Suprapubic skin (tissue), 4 donors: ENCODE results near the gene THSD8. TPM values are rescaled to one million over a fixed set of nuclear protein-coding genes. Genes with fewer than 3 reads are reported as not detected.

Experiments used
- DNase-seq, 2 donors: peaks; one replicate each; pipeline ENCODE4 v3.0.0-alpha.2; 2019; ENCODE audit warnings: low spot score in 2 of 2
- H3K27ac ChIP-seq: fragments of 200-600 bp; sonication (generic); one replicate; pipeline ENCODE4 v1.5.1; 2019
- H3K27me3 ChIP-seq: fragments of 200-600 bp; sonication (generic); one replicate; pipeline ENCODE4 v1.5.1; 2019
- H3K36me3 ChIP-seq: fragments of 200-600 bp; sonication (generic); one replicate; pipeline ENCODE4 v1.5.1; 2019
- H3K4me1 ChIP-seq: fragments of 200-600 bp; sonication (generic); one replicate; pipeline ENCODE4 v1.5.1; 2019
- H3K4me3 ChIP-seq: fragments of 200-600 bp; sonication (generic); one replicate; pipeline ENCODE4 v1.5.1; 2019; ENCODE audit warnings: mild to moderate bottlenecking
- H3K9me3 ChIP-seq: fragments of 200-600 bp; sonication (generic); one replicate; pipeline ENCODE4 v1.5.1; 2019
- EP300 ChIP-seq: sonication (generic); formaldehyde crosslinking; IDR thresholded peaks from one replicate; pipeline ENCODE4 v1.6.1; 2017; ENCODE audit warnings: antibody characterized with exemption
- POLR2A ChIP-seq, 2 donors: fragments of 450-650 bp; IDR thresholded peaks; one replicate each; pipeline ENCODE4 v1.6.1; 2017; ENCODE audit warnings: antibody characterized with exemption in 2 of 2, mild to moderate bottlenecking in 2 of 2, moderate library complexity in 2 of 2
- POLR2AphosphoS5 ChIP-seq, 3 donors: sonication (generic); formaldehyde crosslinking; IDR thresholded peaks; one replicate each; pipeline ENCODE4 v1.6.1; 2017; ENCODE audit warnings: antibody characterized with exemption in 3 of 3
- whole genome bisulfite sequencing: methylation state at CpG from one replicate; pipeline ENCODE4 v1.1.5; 2018; 5-methylcytosine and 5-hydroxymethylcytosine counted together
- total RNA-seq, 4 donors: library from RNA; depleted of rRNA; stranded (reverse); fragments of >200 nt; gene quantifications; one replicate each; pipeline ENCODE4 v1.1.0, GENCODE V29; 2016
- TF ChIP-seq, protein P1 (sequence below), 2 donors: fragments of 200-600 bp in 1 of 2; fragments of 450-650 bp in 1 of 2; sonication (generic) in 1 of 2; IDR thresholded peaks; one replicate each; pipeline ENCODE4 v1.5.1; 2016 to 2019; ENCODE audit warnings: antibody characterized with exemption in 2 of 2, mild to moderate bottlenecking in 1 of 2, moderate library complexity in 1 of 2

Gene THSD8
- total RNA-seq, 4 donors from 2014 or later = 1.6 TPM; not detected in 3

- WGBS = 96% methylated on average over 15 of the region's 15 CpGs
- TF ChIP-seq POLR2AphosphoS5 (IDR thresholded peaks at IDR 0.05) (no peak), POLR2A (IDR thresholded peaks at IDR 0.05) (no peak), EP300 (no peak)
- TF ChIP-seq, protein P1, sequence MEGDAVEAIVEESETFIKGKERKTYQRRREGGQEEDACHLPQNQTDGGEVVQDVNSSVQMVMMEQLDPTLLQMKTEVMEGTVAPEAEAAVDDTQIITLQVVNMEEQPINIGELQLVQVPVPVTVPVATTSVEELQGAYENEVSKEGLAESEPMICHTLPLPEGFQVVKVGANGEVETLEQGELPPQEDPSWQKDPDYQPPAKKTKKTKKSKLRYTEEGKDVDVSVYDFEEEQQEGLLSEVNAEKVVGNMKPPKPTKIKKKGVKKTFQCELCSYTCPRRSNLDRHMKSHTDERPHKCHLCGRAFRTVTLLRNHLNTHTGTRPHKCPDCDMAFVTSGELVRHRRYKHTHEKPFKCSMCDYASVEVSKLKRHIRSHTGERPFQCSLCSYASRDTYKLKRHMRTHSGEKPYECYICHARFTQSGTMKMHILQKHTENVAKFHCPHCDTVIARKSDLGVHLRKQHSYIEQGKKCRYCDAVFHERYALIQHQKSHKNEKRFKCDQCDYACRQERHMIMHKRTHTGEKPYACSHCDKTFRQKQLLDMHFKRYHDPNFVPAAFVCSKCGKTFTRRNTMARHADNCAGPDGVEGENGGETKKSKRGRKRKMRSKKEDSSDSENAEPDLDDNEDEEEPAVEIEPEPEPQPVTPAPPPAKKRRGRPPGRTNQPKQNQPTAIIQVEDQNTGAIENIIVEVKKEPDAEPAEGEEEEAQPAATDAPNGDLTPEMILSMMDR (IDR thresholded peaks at IDR 0.05) = no peak
- no peak for DNase-seq
- H3K36me3 ChIP-seq = peaks cover 53% of the 10 kb centered on the region
- H3K4me1 ChIP-seq = peaks cover 3% of the 10 kb centered on the region
- H3K27me3 ChIP-seq = no peaks in the 10 kb centered on the region
- H3K9me3 ChIP-seq = no peaks in the 10 kb centered on the region
- no peak overlapping the region for H3K27ac ChIP-seq
- H3K4me3 ChIP-seq = no peak overlapping the region
Measured at GRCh38 chr19:12767666-12768065, 34.2 kb upstream of the THSD8 start.

- no peak overlapping the region for H3K4me3 ChIP-seq
- peaks cover 11% of the 10 kb centered on the region for H3K4me1 ChIP-seq
- no peak for DNase-seq
- TF ChIP-seq, protein P1 (IDR thresholded peaks at IDR 0.05) = no peak
- TF ChIP-seq POLR2AphosphoS5 (IDR thresholded peaks at IDR 0.05) = no peak
- TF ChIP-seq POLR2A (IDR thresholded peaks at IDR 0.05) = no peak
- no peak for TF ChIP-seq EP300
- H3K27me3 ChIP-seq = no peaks in the 10 kb centered on the region
- 33% methylated on average over 21 of the region's 37 CpGs for WGBS
- peaks cover 37% of the 10 kb centered on the region for H3K36me3 ChIP-seq
- no peak overlapping the region for H3K27ac ChIP-seq
- no peaks in the 10 kb centered on the region for H3K9me3 ChIP-seq
Measured at GRCh38 chr19:12769689-12770088, 32.2 kb upstream of the THSD8 start.

DNA sequence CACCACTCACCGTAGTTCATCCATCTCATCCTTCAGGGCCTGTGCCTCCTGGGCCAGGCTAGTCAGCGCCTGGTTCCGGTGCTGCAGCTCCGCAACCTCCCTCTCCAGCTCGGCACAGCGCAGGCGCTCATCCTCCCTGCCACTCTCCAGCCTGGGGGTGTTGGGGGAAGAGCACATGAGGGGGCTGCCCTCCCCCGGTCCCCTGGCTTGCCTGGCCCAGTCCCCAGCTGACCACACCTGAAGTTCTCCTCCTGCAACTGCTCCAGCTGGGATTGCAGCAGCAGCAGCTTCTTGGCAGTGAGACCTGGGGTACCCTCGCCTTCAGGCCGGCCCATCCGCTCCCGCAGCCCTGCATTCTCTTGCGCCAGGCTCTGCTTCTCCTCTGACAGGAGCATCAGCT lies 30.9 kb upstream of the THSD8 start:
- Histone ChIP-seq H3K27me3 (no peaks in the 10 kb centered on the region), H3K9me3 (no peaks in the 10 kb centered on the region), H3K36me3 (peaks cover 32% of the 10 kb centered on the region), H3K27ac (no peak overlapping the region), H3K4me1 (peaks cover 17% of the 10 kb centered on the region), H3K4me3 (no peak overlapping the region)
- TF ChIP-seq, protein P1 (IDR thresholded peaks at IDR 0.05) = no peak
- TF ChIP-seq POLR2AphosphoS5 (IDR thresholded peaks at IDR 0.05) (no peak), EP300 (no peak), POLR2A (IDR thresholded peaks at IDR 0.05) (no peak)
- 100% methylated on average over 1 of the region's 13 CpGs for WGBS
- DNase-seq = no peak

GRCh38 chr19:12772323-12772722 lies 29.5 kb upstream of the THSD8 start:
- TF ChIP-seq, protein P1 (IDR thresholded peaks at IDR 0.05) = no peak
- TF ChIP-seq POLR2A (IDR thresholded peaks at IDR 0.05) = no peak
- TF ChIP-seq POLR2AphosphoS5 (IDR thresholded peaks at IDR 0.05) = no peak
- no peak for TF ChIP-seq EP300
- 76% methylated on average over 3 of the region's 4 CpGs for WGBS
- no peaks in the 10 kb centered on the region for H3K9me3 ChIP-seq
- H3K27ac ChIP-seq = no peak overlapping the region
- peaks cover 24% of the 10 kb centered on the region for H3K36me3 ChIP-seq
- DNase-seq = no peak
- no peaks in the 10 kb centered on the region for H3K27me3 ChIP-seq
- no peak overlapping the region for H3K4me3 ChIP-seq
- peaks cover 26% of the 10 kb centered on the region for H3K4me1 ChIP-seq

GRCh38 chr19:12773571-12773970 lies 28.3 kb upstream of the THSD8 start:
- 88% methylated on average over 2 of the region's 2 CpGs for WGBS

More at GRCh38 chr19:12773571-12773970, 28.3 kb upstream of the THSD8 start:
- Histone ChIP-seq H3K9me3 (no peaks in the 10 kb centered on the region), H3K27ac (no peak overlapping the region), H3K36me3 (peaks cover 18% of the 10 kb centered on the region), H3K4me3 (no peak overlapping the region), H3K27me3 (no peaks in the 10 kb centered on the region), H3K4me1 (peaks cover 38% of the 10 kb centered on the region)
- no peak for DNase-seq
- TF ChIP-seq POLR2A (IDR thresholded peaks at IDR 0.05) = no peak
